ENCODE results near the gene BRD4.

DNA sequence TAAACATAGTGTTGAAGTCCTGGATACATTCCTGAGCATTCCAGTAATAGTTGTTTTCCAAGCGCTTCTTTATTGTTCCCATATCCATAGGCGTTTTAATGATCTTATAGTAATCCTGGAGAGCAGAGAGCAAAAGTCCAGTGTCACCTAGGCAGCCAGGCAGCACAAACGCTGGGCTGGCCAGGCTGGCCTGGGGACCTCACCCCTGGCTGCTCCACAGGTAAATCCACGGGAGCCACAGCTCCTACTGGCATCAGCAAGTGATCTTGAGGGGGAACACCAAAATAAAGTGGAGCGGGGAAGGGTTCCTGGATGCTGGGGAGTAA lies 63.4 kb downstream of the BRD4 start:
- TF ChIP-seq, protein P1, sequence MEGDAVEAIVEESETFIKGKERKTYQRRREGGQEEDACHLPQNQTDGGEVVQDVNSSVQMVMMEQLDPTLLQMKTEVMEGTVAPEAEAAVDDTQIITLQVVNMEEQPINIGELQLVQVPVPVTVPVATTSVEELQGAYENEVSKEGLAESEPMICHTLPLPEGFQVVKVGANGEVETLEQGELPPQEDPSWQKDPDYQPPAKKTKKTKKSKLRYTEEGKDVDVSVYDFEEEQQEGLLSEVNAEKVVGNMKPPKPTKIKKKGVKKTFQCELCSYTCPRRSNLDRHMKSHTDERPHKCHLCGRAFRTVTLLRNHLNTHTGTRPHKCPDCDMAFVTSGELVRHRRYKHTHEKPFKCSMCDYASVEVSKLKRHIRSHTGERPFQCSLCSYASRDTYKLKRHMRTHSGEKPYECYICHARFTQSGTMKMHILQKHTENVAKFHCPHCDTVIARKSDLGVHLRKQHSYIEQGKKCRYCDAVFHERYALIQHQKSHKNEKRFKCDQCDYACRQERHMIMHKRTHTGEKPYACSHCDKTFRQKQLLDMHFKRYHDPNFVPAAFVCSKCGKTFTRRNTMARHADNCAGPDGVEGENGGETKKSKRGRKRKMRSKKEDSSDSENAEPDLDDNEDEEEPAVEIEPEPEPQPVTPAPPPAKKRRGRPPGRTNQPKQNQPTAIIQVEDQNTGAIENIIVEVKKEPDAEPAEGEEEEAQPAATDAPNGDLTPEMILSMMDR (IDR thresholded peaks at IDR 0.05) = no peak
- TF ChIP-seq POLR2A (IDR thresholded peaks at IDR 0.05) = no peak
- TF ChIP-seq POLR2AphosphoS5 (IDR thresholded peaks at IDR 0.05) = no peak

All from prostate gland (tissue), 2 donors.